Uterus (tissue), 2 donors: Measurements from ENCODE around the gene ANKH.

Source experiments
- CTCF ChIP-seq, 4 experiments: fragments of 200-600 bp in 2 of 4; fragments of 450-650 bp in 2 of 4; sonication (generic) in 2 of 4; IDR thresholded peaks; one replicate each; pipeline ENCODE4 v1.5.1; 2016 to 2019; ENCODE audit warnings: antibody characterized with exemption in 4 of 4, mild to moderate bottlenecking in 2 of 4, moderate library complexity in 1 of 4
- POLR2A ChIP-seq, 2 donors: fragments of 450-650 bp; IDR thresholded peaks; one replicate each; pipeline ENCODE4 v1.6.1; 2016; ENCODE audit warnings: antibody characterized with exemption in 2 of 2, mild to moderate bottlenecking in 1 of 2, moderate library complexity in 1 of 2

DNA sequence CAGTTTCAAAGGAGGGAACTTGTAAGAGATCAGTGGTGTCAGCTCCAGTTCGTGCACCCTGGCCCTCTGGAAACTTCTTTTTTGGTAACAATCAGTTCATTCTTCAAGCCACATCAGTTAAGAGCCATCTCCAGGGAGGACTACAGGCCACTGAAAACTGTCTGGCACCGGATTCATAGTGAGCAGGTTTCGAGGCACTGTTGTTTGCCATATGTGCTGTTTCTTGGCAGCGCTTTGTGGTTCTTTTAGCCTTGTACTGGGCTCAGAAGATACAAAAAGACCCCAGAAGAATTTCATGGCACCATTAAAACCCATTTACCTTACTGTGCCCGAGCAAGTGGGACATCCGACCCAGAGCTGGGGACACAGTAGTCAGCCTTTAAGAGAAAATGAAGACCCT is 138.6 kb downstream of the ANKH start:
- TF ChIP-seq CTCF (IDR thresholded peaks at IDR 0.05) (no peak), POLR2A (IDR thresholded peaks at IDR 0.05) (no peak)
